Nephron (organoid): ENCODE results near the gene MPRIP.
"Not testable (repeated sequence)": the region's sequence is repeated elsewhere in the genome, so short reads cannot be mapped to it uniquely, and the experiment has no call there.

Experiments
- H3K27ac Mint-ChIP-seq, 3 experiments: 2 replicates each; pipeline ENCODE4 v1.8.0; 2020; ENCODE audit warnings: mixed read lengths in 3 of 3, mild to moderate bottlenecking in 2 of 3, moderate library complexity in 1 of 3
- H3K27me3 Mint-ChIP-seq: 2 replicates; pipeline ENCODE4 v1.8.0; 2021; ENCODE audit warnings: low read depth, mild to moderate bottlenecking, moderate library complexity, mixed read lengths
- H3K36me3 Mint-ChIP-seq: 2 replicates; pipeline ENCODE4 v1.8.0; 2020; ENCODE audit warnings: low read depth, mixed read lengths
- H3K4me1 Mint-ChIP-seq: 2 replicates; pipeline ENCODE4 v1.8.0; 2020; ENCODE audit warnings: mixed read lengths
- H3K4me3 Mint-ChIP-seq, 3 experiments: 2 replicates each; pipeline ENCODE4 v1.8.0; 2020; ENCODE audit warnings: mild to moderate bottlenecking in 3 of 3, mixed read lengths in 3 of 3, moderate library complexity in 2 of 3
- H3K9me3 Mint-ChIP-seq: 2 replicates; pipeline ENCODE4 v1.8.0; 2020; ENCODE audit warnings: mixed read lengths
- TF ChIP-seq, protein P1 (sequence below), 3 experiments: fragments of 200-600 bp; sonication (generic); IDR thresholded peaks; one replicate each; pipeline ENCODE4 v1.5.0; 2021; ENCODE audit warnings: antibody characterized with exemption in 3 of 3; ENCODE audit not compliant: unreplicated experiment in 3 of 3

Gene MPRIP

GRCh38 chr17:17181666-17182597 lies 139.7 kb downstream of the MPRIP start:
- TF ChIP-seq, protein P1, sequence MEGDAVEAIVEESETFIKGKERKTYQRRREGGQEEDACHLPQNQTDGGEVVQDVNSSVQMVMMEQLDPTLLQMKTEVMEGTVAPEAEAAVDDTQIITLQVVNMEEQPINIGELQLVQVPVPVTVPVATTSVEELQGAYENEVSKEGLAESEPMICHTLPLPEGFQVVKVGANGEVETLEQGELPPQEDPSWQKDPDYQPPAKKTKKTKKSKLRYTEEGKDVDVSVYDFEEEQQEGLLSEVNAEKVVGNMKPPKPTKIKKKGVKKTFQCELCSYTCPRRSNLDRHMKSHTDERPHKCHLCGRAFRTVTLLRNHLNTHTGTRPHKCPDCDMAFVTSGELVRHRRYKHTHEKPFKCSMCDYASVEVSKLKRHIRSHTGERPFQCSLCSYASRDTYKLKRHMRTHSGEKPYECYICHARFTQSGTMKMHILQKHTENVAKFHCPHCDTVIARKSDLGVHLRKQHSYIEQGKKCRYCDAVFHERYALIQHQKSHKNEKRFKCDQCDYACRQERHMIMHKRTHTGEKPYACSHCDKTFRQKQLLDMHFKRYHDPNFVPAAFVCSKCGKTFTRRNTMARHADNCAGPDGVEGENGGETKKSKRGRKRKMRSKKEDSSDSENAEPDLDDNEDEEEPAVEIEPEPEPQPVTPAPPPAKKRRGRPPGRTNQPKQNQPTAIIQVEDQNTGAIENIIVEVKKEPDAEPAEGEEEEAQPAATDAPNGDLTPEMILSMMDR (IDR thresholded peaks at IDR 0.05; ENCODE audit: unreplicated experiment in 3 of 3) = no peak
- H3K9me3 Mint-ChIP-seq = no peaks in the 10 kb centered on the region
- peak overlapping the region; percentile 88 to 99 (median 98) for H3K27ac Mint-ChIP-seq
- peaks cover 57% of the 10 kb centered on the region for H3K36me3 Mint-ChIP-seq
- H3K4me1 Mint-ChIP-seq = peaks cover 39% of the 10 kb centered on the region
- H3K4me3 Mint-ChIP-seq = peak overlapping the region in 2 of 3 experiments; percentile 16 to 58
- H3K27me3 Mint-ChIP-seq = no peaks in the 10 kb centered on the region

GRCh38 chr17:17182598-17183136 lies 140.4 kb downstream of the MPRIP start:
- TF ChIP-seq, protein P1 (IDR thresholded peaks at IDR 0.05; ENCODE audit: unreplicated experiment in 3 of 3) = no peak
- Mint-ChIP-seq H3K4me3 (no peak overlapping the region), H3K36me3 (peaks cover 50% of the 10 kb centered on the region), H3K27ac (peak overlapping the region in 2 of 3 experiments; percentile 98 to 99), H3K27me3 (no peaks in the 10 kb centered on the region), H3K4me1 (peaks cover 39% of the 10 kb centered on the region), H3K9me3 (no peaks in the 10 kb centered on the region)

GRCh38 chr17:17183744-17184143 lies 141.5 kb downstream of the MPRIP start:
- H3K27me3 Mint-ChIP-seq = no peaks in the 10 kb centered on the region
- H3K27ac Mint-ChIP-seq = peak overlapping the region in 2 of 3 experiments; percentile 29 to 33
- peaks cover 51% of the 10 kb centered on the region for H3K36me3 Mint-ChIP-seq
- H3K4me3 Mint-ChIP-seq = no peak overlapping the region
- no peaks in the 10 kb centered on the region for H3K9me3 Mint-ChIP-seq
- peaks cover 39% of the 10 kb centered on the region for H3K4me1 Mint-ChIP-seq
- TF ChIP-seq, protein P1 (IDR thresholded peaks at IDR 0.05; ENCODE audit: unreplicated experiment in 3 of 3) = no peak

DNA sequence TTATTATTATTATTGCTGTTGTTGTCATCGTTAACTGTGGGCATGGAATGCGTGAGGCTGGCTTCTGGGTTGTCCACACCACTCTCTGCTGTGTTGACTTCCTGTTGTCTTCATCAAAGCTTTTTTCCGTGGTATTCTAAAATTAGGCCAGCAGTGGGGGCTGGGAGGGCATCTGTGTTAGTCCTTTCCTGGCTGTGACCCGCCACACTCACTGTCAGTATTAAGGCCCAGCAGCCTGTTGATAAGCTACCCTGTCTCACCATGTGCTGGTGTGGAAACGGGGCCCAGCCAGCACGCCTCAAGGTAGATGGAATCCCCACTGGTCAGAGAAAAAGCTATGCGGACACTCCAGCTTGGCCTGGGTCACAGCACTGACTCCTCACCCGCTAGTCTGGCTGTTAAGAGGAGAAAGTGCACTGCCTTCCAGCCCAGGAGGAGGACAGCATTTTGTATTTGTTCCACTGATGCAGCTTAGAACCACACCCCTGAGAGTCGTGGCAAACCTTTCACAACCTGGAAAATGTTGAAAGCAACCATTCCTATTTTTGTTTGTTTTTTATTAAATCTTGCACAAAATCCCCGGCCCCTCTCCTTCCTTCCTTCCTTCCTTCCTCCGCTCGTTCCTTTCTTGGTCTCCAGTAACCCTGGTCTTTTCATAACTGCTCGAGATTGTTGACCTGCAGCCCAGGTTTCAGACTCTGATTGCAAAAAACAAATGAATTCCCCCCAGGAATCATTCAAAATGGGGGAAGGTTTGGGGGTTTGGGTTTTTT lies 142.9 kb downstream of the MPRIP start:
- H3K4me3 Mint-ChIP-seq, H3K27me3 Mint-ChIP-seq: not testable (repeated sequence)

DNA sequence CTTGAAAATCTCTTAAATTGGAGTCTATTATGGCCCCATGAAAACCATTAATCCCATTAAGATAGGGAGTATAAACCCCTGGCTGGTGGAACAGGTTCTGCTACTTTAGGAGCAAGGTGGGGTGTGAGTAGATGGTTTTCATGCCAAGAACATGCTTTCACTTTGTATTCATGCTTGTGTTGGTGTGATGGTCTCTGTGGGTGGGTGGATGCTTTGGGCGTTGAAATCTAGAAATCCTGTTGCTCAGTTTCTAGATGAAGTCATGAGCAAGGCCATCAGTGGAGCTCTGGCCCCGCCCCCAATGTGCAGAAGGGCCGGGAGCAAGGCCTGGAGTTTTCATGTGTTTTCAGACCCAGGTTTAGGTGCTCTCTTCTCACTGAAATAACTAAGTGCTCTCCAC lies 143.8 kb downstream of the MPRIP start:
- Mint-ChIP-seq H3K4me3 (no peak overlapping the region), H3K27ac (peak overlapping the region; percentile 56 to 64 (median 64)), H3K4me1 (peaks cover 30% of the 10 kb centered on the region), H3K36me3 (peaks cover 37% of the 10 kb centered on the region), H3K9me3 (no peaks in the 10 kb centered on the region), H3K27me3 (no peaks in the 10 kb centered on the region)
- TF ChIP-seq, protein P1 (IDR thresholded peaks at IDR 0.05; ENCODE audit: unreplicated experiment in 3 of 3) = no peak

More for the DNA sequence above, 142.9 kb downstream of the MPRIP start:
- peaks cover 33% of the 10 kb centered on the region for H3K4me1 Mint-ChIP-seq
- not testable (repeated sequence) for H3K9me3 Mint-ChIP-seq
- H3K36me3 Mint-ChIP-seq = peaks cover 44% of the 10 kb centered on the region
- peak overlapping the region; percentile 35 to 64 (median 64) for H3K27ac Mint-ChIP-seq
